GM18951 (cell line): Measurements from ENCODE around the gene KIAA0753.
"Not testable (repeated sequence)": the region's sequence is repeated elsewhere in the genome, so short reads cannot be mapped to it uniquely, and the experiment has no call there.

Source experiments
- POLR2A ChIP-seq: IDR thresholded peaks from 4 replicates; pipeline ENCODE4 v1.6.1; 2011; ENCODE audit warnings: mild to moderate bottlenecking; ENCODE audit not compliant: insufficient read length, insufficient read depth; ENCODE audit errors: extremely low read depth
- in situ Hi-C: fragments of 300-500 bp; cut with MboI; formaldehyde crosslinking; loops from one replicate; pipeline ENCODE4 v1.12.0; 2022; ENCODE audit warnings: low sequenced_read_pairs, mixed read lengths, inconsistent platforms; ENCODE audit not compliant: unreplicated experiment

The KIAA0753 gene

GRCh38 chr17:6591599-6592158 lies 48.8 kb downstream of the KIAA0753 start:
- in situ Hi-C loops = no loop called here
- TF ChIP-seq POLR2A = no peak

- in situ Hi-C loops = no loop called here
Observed at GRCh38 chr17:6589266-6589946, 51.1 kb downstream of the KIAA0753 start.

GRCh38 chr17:6588165-6588564 lies 52.3 kb downstream of the KIAA0753 start:
- TF ChIP-seq POLR2A = no peak
- in situ Hi-C loops = no loop called here

More at GRCh38 chr17:6589266-6589946, 51.1 kb downstream of the KIAA0753 start:
- no peak for TF ChIP-seq POLR2A

GRCh38 chr17:6587310-6587709 lies 53.2 kb downstream of the KIAA0753 start:
- in situ Hi-C loops = no loop called here
- no peak for TF ChIP-seq POLR2A

GRCh38 chr17:6583411-6583810 lies 57.1 kb downstream of the KIAA0753 start:
- TF ChIP-seq POLR2A = no peak
- in situ Hi-C loops = no loop called here

- in situ Hi-C loops = no loop called here
- no peak for TF ChIP-seq POLR2A
Observed at GRCh38 chr17:6580625-6581024, 59.9 kb downstream of the KIAA0753 start.

GRCh38 chr17:6578491-6578890 lies 62.0 kb downstream of the KIAA0753 start:
- in situ Hi-C loops = no loop called here
- no peak for TF ChIP-seq POLR2A

GRCh38 chr17:6577686-6578263 lies 62.7 kb downstream of the KIAA0753 start:
- in situ Hi-C loops = no loop called here
- TF ChIP-seq POLR2A = no peak

GRCh38 chr17:6576038-6576785 lies 64.3 kb downstream of the KIAA0753 start:
- in situ Hi-C loops = no loop called here

GRCh38 chr17:6575596-6575988 lies 64.9 kb downstream of the KIAA0753 start:
- TF ChIP-seq POLR2A = no peak
- in situ Hi-C loops = no loop called here

More at GRCh38 chr17:6576038-6576785, 64.3 kb downstream of the KIAA0753 start:
- TF ChIP-seq POLR2A = no peak

GRCh38 chr17:6574687-6575595 lies 65.6 kb downstream of the KIAA0753 start:
- in situ Hi-C loops = no loop called here
- no peak for TF ChIP-seq POLR2A

- in situ Hi-C loops = no loop called here
- no peak for TF ChIP-seq POLR2A
Observed at GRCh38 chr17:6573982-6574686, 66.4 kb downstream of the KIAA0753 start.

- in situ Hi-C loops = not testable (repeated sequence)
Observed at GRCh38 chr17:6573495-6573894, 67.0 kb downstream of the KIAA0753 start.
